HG02763 (cell line): ENCODE measurements around the gene PRPF6.

ENCODE experiments used
- ATAC-seq: cut with Tn5 transposase; IDR thresholded peaks from one replicate; pipeline ENCODE4 v1.9.1; 2021; ENCODE audit warnings: mild to moderate bottlenecking, moderate library complexity; ENCODE audit not compliant: unreplicated experiment

Gene PRPF6

GRCh38 chr20:63980806-63981728, at the start of gene PRPF6:
PRPF6 (plus strand) TSS chr20:63981132; CDS start chr20:63981246, 114 bp downstream.
- peak; percentile 56 for ATAC-seq

GRCh38 chr20:63931735-63932134, 49.2 kb upstream of the PRPF6 start:
- no peak for ATAC-seq

GRCh38 chr20:63932606-63933160, 48.2 kb upstream of the PRPF6 start:
- no peak for ATAC-seq

- no peak for ATAC-seq
These were observed 47.3 kb upstream of the PRPF6 start for GRCh38 chr20:63933646-63934045.

GRCh38 chr20:63934271-63935068, 46.5 kb upstream of the PRPF6 start:
- no peak for ATAC-seq

- ATAC-seq = no peak
These were observed 45.5 kb upstream of the PRPF6 start for GRCh38 chr20:63935447-63935846.

- no peak for ATAC-seq
These were observed 43.3 kb upstream of the PRPF6 start for GRCh38 chr20:63937596-63937995.

- ATAC-seq = no peak
These were observed 41.6 kb upstream of the PRPF6 start for GRCh38 chr20:63939061-63939935.

GRCh38 chr20:63940071-63940471, 40.9 kb upstream of the PRPF6 start:
- no peak for ATAC-seq

GRCh38 chr20:63940472-63941266, 40.3 kb upstream of the PRPF6 start:
- ATAC-seq = no peak

GRCh38 chr20:63941282-63942081, 39.5 kb upstream of the PRPF6 start:
- ATAC-seq = no peak

GRCh38 chr20:63942250-63942951, 38.5 kb upstream of the PRPF6 start:
- no peak for ATAC-seq

GRCh38 chr20:63942969-63943807, 37.7 kb upstream of the PRPF6 start:
- no peak for ATAC-seq

- no peak for ATAC-seq
These were observed 37.2 kb upstream of the PRPF6 start for GRCh38 chr20:63943808-63944077.

GRCh38 chr20:63944078-63944941, 36.6 kb upstream of the PRPF6 start:
- no peak for ATAC-seq

GRCh38 chr20:63945031-63945658, 35.8 kb upstream of the PRPF6 start:
- no peak for ATAC-seq
